Activated CD4-positive, alpha-beta memory T cell treated with anti-CD3 and anti-CD28 coated beads, Interleukin-2, amount 10 ng/mL, durations not matched to agents 7 days and 5 days (primary cell): ENCODE measurements around the gene RABGAP1. TPM values are rescaled to one million over a fixed set of nuclear protein-coding genes. Genes with fewer than 3 reads are reported as not detected.

ENCODE experiments used
- CTCF ChIA-PET: fragments of 350-600 bp; sonication (Branson Sonifier 250); formaldehyde crosslinking; loops from one replicate; lab custom pipeline; 2021; ENCODE audit warnings: antibody characterized with exemption, inconsistent platforms; lab: Charles Lee
- POLR2A ChIA-PET: fragments of 350-600 bp; sonication (Branson Sonifier 250); formaldehyde crosslinking; loops from one replicate; lab custom pipeline; 2021; ENCODE audit warnings: antibody characterized with exemption; lab: Charles Lee
- DNase-seq: peaks from one replicate; pipeline ENCODE4 v3.0.0-alpha.2; 2020
- H3K27ac Mint-ChIP-seq: one replicate; pipeline ENCODE4 v1.8.0; 2021; ENCODE audit warnings: mild to moderate bottlenecking, mixed read lengths
- H3K27me3 Mint-ChIP-seq: one replicate; pipeline ENCODE4 v1.8.0; 2021; ENCODE audit warnings: mixed read lengths
- H3K36me3 Mint-ChIP-seq: one replicate; pipeline ENCODE4 v1.8.0; 2021; ENCODE audit warnings: low read depth, mixed read lengths
- H3K4me1 Mint-ChIP-seq: one replicate; pipeline ENCODE4 v1.8.0; 2021; ENCODE audit warnings: mixed read lengths
- H3K4me3 Mint-ChIP-seq: one replicate; pipeline ENCODE4 v1.8.0; 2021; ENCODE audit warnings: mild to moderate bottlenecking, mixed read lengths
- H3K9me3 Mint-ChIP-seq: one replicate; pipeline ENCODE4 v1.8.0; 2021; ENCODE audit warnings: mixed read lengths
- total RNA-seq, 2 experiments: library from RNA; stranded (reverse); gene quantifications; one replicate each; pipeline ENCODE4 v1.2.3, GENCODE V29; 2021

RABGAP1 gene
- total RNA-seq, 2 experiments from 2014 or later: 26.5 to 32.3 TPM

DNA sequence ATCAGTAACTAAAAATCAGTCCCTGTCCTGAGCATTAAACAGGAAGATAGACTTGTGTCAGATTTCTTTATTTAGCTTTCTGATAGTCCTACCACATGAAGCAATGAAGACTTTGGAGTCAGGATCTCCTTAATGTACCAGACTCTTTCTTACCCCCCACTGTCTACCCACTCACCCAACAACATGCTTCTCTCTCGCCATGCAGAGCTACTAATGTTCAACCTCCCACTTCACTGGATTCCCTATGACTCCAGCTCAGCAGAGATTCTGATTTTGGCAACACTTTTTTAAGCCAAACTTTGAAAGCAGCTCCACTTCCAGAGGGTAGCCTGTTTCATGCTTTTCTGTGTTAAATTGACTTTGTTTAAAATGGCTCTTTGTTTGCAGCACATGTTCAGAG is 143.4 kb downstream of the RABGAP1 start:
- POLR2A ChIA-PET: no interaction called here
- CTCF ChIA-PET: interaction anchor here (1.7 kb wide), 1 partner anchor 265 kb away, joined by 3 read pairs; no protein-coding TSS in a partner anchor
- DNase-seq: no peak
- Mint-ChIP-seq H3K9me3 (no peaks in the 10 kb centered on the region), H3K36me3 (peaks cover 25% of the 10 kb centered on the region), H3K4me1 (peaks cover 8% of the 10 kb centered on the region), H3K27ac (no peak overlapping the region), H3K27me3 (no peaks in the 10 kb centered on the region), H3K4me3 (no peak overlapping the region)

DNA sequence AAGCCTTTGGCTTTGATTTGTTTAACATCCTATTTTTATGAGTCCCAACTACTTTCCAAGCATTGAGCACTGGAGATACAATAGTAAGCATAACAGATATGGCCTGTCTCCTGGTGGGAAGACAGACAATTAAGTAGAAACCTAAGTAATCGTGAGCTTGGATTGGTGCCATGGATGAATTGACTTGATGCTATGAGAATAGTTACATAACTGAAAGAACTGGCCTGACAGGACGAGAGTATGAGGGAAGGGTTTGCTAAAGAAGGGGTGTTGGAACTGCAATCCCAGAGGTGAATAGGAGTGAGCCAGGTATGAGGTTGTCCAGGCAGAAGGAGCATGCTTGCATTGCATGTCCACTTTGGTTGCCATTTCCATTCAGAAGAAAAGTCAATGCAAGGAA is 145.1 kb downstream of the RABGAP1 start:
- H3K27ac Mint-ChIP-seq: no peak overlapping the region
- DNase-seq: no peak
- peaks cover 4% of the 10 kb centered on the region for H3K4me1 Mint-ChIP-seq
- H3K4me3 Mint-ChIP-seq: no peak overlapping the region
- H3K27me3 Mint-ChIP-seq: no peaks in the 10 kb centered on the region
- no peaks in the 10 kb centered on the region for H3K9me3 Mint-ChIP-seq
- POLR2A ChIA-PET: no interaction called here
- peaks cover 27% of the 10 kb centered on the region for H3K36me3 Mint-ChIP-seq
- CTCF ChIA-PET: no interaction called here

DNA sequence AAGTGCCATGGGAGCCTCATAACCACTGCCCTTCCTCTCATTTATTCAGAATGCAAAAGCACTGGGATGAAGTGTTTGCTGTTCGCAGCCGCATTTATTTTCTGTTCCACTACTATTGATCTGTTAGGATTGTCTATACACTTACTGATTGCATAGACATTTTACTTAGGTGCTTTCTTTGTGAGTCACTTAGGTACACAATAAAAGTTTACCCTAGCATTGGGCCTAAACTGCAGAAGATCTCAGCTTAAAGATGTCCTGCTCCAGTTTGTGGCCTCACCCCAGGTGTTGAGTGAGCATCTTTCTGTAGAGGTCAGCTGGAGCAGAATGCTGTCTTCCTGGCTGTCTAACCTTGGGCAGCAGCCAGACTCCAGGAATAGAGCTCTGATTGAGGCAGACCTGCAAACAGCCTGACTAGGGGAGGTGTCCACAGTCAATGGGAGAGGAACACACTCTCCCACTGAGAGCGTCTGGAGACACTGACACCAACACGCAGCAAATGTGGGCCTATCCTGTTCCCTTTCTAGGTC is 146.6 kb downstream of the RABGAP1 start:
- no peaks in the 10 kb centered on the region for H3K27me3 Mint-ChIP-seq
- H3K36me3 Mint-ChIP-seq: peaks cover 28% of the 10 kb centered on the region
- no peak for DNase-seq
- H3K4me1 Mint-ChIP-seq: peaks cover 4% of the 10 kb centered on the region
- ChIA-PET POLR2A (no interaction called here), CTCF (no interaction called here)
- H3K9me3 Mint-ChIP-seq: no peaks in the 10 kb centered on the region
- H3K4me3 Mint-ChIP-seq: no peak overlapping the region
- H3K27ac Mint-ChIP-seq: no peak overlapping the region

DNA sequence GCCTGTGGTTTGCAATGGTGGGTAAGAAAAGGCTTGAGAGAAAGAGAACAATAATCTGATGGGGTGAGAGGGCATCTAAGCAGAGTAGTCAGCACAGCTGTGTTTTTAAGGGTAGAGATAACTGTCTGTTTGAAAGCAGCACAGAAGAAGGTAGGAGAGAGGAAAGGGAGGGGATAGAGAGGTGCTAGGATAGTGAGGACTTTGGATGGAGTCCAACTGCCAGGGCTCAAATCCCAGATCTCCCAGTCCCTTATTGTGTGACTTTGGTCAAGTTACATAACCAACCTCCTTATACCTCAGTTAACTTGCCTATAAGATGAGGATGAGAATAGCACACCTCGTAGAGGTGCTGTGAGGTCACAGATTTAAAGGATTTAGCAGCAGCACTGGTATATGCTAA is 148.2 kb downstream of the RABGAP1 start:
- Mint-ChIP-seq H3K4me3 (no peak overlapping the region), H3K9me3 (no peaks in the 10 kb centered on the region), H3K27me3 (no peaks in the 10 kb centered on the region), H3K27ac (no peak overlapping the region), H3K36me3 (peaks cover 30% of the 10 kb centered on the region), H3K4me1 (peaks cover 4% of the 10 kb centered on the region)
- ChIA-PET CTCF (interaction anchor here (0.8 kb wide), 1 partner anchor 259 kb away, joined by 3 read pairs; no protein-coding TSS in a partner anchor), POLR2A (no interaction called here)
- no peak for DNase-seq

DNA sequence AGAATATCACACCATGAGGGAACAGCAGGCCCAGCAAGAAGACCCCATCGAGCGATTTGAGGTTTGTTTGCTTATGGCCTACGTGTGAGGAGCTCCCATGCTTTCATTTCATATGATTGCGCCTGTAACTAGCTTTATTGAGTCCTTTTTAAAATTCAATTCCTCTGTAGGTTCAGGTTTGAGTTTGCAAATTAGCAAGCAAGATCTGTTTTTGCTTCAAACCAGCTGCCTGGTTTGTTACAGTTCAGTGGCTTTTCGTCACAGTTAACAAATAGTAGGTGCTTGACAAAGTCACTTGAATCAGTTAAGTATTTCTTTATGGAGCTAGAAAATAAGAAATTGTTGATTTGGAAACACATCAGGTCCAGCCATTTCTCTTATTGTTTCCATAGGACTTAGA is 149.0 kb downstream of the RABGAP1 start:
- CTCF ChIA-PET: interaction anchor here (0.6 to 0.8 kb wide), 2 partner anchors 16 to 259 kb away, joined by 3 read pairs; no protein-coding TSS in a partner anchor
- Mint-ChIP-seq H3K4me1 (peaks cover 4% of the 10 kb centered on the region), H3K9me3 (no peaks in the 10 kb centered on the region), H3K27ac (no peak overlapping the region), H3K36me3 (peaks cover 22% of the 10 kb centered on the region), H3K27me3 (no peaks in the 10 kb centered on the region), H3K4me3 (no peak overlapping the region)
- DNase-seq: no peak
- POLR2A ChIA-PET: interaction anchor here (0.7 kb wide), 1 partner anchor 250 kb away, joined by 4 read pairs; no protein-coding TSS in a partner anchor

DNA sequence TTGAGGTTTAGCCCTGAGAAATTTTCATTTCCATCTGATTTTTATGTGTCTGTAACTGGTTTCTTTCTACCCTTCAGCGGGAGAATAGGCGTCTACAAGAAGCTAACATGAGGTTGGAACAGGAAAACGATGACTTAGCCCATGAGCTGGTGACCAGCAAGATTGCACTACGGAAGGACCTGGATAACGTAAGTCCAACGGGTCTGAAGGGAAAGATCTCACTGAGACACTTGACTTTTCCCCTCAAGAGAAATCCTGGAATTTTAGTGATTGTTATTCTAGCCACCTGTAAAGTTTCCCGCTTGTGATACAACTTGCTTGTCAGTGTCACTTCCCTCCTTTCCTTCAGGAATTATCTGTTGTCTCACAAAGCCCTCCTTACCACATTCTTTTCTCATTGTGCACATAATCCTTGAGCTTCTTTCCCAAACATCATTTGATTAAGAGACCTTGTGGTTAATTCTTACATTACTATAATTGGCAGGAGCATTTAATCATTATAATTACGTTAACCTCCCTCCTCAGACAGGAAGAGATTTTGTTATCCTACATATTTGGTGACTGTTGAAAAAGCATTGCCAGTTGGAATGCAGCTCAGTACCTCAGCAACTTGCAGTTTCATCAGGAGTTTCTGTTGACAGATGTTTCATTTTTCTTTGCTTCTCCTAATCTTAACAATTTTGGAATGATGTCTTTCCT is 149.5 kb downstream of the RABGAP1 start:
- no peak for DNase-seq
- H3K36me3 Mint-ChIP-seq: peaks cover 21% of the 10 kb centered on the region
- no peaks in the 10 kb centered on the region for H3K9me3 Mint-ChIP-seq
- H3K4me3 Mint-ChIP-seq: no peak overlapping the region
- CTCF ChIA-PET: interaction anchor here (0.6 to 0.8 kb wide), 3 partner anchors 16 to 259 kb away, joined by 3 read pairs; no protein-coding TSS in a partner anchor
- H3K27ac Mint-ChIP-seq: no peak overlapping the region
- peaks cover 3% of the 10 kb centered on the region for H3K4me1 Mint-ChIP-seq
- POLR2A ChIA-PET: interaction anchor here (0.7 kb wide), 1 partner anchor 249 kb away, joined by 4 read pairs; no protein-coding TSS in a partner anchor
- no peaks in the 10 kb centered on the region for H3K27me3 Mint-ChIP-seq

DNA sequence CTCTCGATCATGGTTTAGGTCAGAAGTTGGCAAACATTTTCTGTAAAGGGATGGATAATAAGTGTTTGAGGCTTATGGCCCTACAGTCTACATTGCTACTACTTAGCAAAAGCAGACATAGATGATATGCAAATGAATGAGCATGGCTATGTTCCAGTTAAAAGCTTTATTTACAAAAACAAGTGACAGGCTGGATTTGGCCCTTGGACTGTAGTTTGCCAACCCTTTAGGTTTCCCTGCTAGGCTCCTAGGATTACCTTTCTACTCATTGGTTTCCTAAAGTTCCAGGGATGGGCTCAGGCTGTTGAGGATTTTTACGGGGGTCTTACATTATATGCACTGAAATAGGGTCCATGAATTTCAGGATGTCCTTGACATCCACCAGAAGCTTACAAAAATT is 150.1 kb downstream of the RABGAP1 start:
- peaks cover 20% of the 10 kb centered on the region for H3K36me3 Mint-ChIP-seq
- H3K4me1 Mint-ChIP-seq: no peaks in the 10 kb centered on the region
- no peaks in the 10 kb centered on the region for H3K9me3 Mint-ChIP-seq
- ChIA-PET POLR2A (no interaction called here), CTCF (interaction anchor here (0.8 kb wide), 1 partner anchor 259 kb away, joined by 3 read pairs; no protein-coding TSS in a partner anchor)
- no peak for DNase-seq
- H3K4me3 Mint-ChIP-seq: no peak overlapping the region
- H3K27ac Mint-ChIP-seq: no peak overlapping the region
- H3K27me3 Mint-ChIP-seq: no peaks in the 10 kb centered on the region

DNA sequence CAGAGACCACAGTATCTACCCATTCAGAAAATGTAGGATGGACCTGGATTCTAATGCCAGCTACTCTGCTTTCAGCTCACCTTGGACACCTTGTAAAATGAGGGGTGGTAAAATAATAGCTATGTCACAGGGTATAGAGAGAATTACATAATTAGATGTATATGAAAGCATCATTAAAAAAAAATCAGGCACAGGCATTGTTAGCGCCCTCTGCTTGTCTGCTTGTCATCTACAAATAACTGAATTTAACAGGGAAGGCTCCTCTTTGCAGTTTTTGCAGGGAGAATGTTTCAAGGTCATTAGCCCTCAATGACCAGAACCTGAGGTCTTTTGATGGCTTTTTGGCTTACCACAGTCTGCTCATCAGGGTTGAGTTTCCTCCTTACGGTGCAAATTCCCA is 150.6 kb downstream of the RABGAP1 start:
- no peaks in the 10 kb centered on the region for H3K9me3 Mint-ChIP-seq
- CTCF ChIA-PET: interaction anchor here (0.8 kb wide), 1 partner anchor 258 kb away, joined by 3 read pairs; no protein-coding TSS in a partner anchor
- H3K4me1 Mint-ChIP-seq: no peaks in the 10 kb centered on the region
- H3K27me3 Mint-ChIP-seq: no peaks in the 10 kb centered on the region
- peaks cover 19% of the 10 kb centered on the region for H3K36me3 Mint-ChIP-seq
- H3K4me3 Mint-ChIP-seq: no peak overlapping the region
- no peak for DNase-seq
- POLR2A ChIA-PET: no interaction called here
- no peak overlapping the region for H3K27ac Mint-ChIP-seq

DNA sequence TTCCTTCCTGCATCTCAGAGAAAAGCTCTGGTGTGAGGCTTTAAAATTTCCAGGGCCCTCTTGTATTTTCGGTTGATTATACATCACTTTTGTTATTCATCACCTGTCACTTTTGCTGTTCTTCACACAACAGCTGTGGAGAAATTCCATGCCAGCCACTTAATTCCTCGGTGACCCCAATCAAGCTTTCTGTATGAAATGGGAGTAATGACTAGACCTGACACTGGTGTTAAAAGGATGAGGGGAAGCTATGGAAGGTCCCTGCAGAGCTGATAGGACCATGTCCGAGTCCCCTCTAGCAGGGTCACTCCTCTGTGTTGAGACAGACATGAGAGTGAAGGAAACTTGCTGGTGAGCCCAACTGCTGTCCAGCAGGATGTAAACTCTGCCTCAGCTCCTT is 152.3 kb downstream of the RABGAP1 start:
- Mint-ChIP-seq H3K27ac (no peak overlapping the region), H3K4me1 (no peaks in the 10 kb centered on the region), H3K27me3 (no peaks in the 10 kb centered on the region), H3K9me3 (no peaks in the 10 kb centered on the region), H3K4me3 (no peak overlapping the region), H3K36me3 (peaks cover 25% of the 10 kb centered on the region)
- DNase-seq: no peak
- ChIA-PET CTCF (interaction anchor here (0.7 to 2.3 kb wide), 4 partner anchors 10 to 258 kb away, joined by 3 to 11 read pairs (median 5); no protein-coding TSS in a partner anchor), POLR2A (interaction anchor here (0.7 kb wide), 1 partner anchor 12 kb away, joined by 3 read pairs; no protein-coding TSS in a partner anchor)

DNA sequence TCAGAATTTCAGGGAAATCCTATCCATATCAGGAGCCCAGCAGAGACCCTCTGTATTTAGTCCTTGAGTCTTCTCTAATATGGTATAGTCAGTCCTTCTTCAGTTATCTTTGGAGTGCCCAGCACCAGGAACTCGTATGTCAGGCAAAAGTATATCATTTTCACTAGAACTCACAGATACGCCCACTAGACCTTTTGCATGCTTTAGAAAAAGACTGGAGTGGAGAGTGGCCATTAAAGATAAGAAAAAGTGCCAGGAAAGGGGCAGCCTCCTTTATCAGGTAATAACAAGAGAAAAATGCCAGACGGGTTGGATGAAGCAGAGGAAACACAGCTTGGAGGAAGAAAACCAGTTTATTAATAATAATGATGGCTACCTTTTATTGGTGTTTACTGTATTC is 156.2 kb downstream of the RABGAP1 start:
- ChIA-PET POLR2A (no interaction called here), CTCF (no interaction called here)
- H3K4me3 Mint-ChIP-seq: no peak overlapping the region
- no peaks in the 10 kb centered on the region for H3K9me3 Mint-ChIP-seq
- no peaks in the 10 kb centered on the region for H3K27me3 Mint-ChIP-seq
- peaks cover 29% of the 10 kb centered on the region for H3K36me3 Mint-ChIP-seq
- no peaks in the 10 kb centered on the region for H3K4me1 Mint-ChIP-seq
- DNase-seq: no peak
- H3K27ac Mint-ChIP-seq: no peak overlapping the region

DNA sequence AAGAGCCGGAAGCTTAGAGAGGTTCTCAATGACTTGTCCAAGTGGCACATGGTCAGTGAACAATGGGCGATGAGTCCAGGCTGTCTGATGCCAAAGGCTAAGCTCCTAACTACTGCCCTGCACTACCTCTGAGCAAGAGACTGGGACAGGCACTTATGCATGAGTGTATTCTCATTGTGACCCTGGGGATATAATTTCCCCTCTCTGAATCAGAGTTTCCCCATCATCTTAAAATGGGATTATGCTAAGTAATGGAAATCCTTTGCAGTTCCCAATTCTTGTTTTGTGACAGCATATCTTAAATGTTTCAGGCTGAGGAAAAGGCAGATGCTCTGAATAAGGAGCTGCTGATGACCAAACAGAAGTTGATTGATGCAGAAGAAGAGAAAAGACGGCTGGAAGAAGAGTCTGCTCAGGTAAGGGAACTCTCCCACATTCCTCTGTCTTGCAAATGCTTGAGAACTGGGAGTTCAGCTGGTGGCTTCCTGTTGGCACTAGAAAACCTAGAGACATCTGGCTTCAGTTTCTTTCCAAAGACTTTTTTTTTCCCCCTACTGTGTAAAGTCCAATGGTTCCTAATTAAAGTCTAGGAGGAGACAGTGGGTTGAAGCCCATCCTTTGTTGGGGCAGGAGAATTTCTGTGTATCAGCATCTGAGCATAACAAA is 156.7 kb downstream of the RABGAP1 start:
- CTCF ChIA-PET: interaction anchor here (0.5 kb wide), 1 partner anchor 29 kb away, joined by 3 read pairs; no protein-coding TSS in a partner anchor
- Mint-ChIP-seq H3K9me3 (no peaks in the 10 kb centered on the region), H3K4me1 (no peaks in the 10 kb centered on the region), H3K36me3 (peaks cover 25% of the 10 kb centered on the region), H3K27me3 (no peaks in the 10 kb centered on the region), H3K27ac (no peak overlapping the region), H3K4me3 (no peak overlapping the region)
- DNase-seq: no peak
- POLR2A ChIA-PET: no interaction called here

DNA sequence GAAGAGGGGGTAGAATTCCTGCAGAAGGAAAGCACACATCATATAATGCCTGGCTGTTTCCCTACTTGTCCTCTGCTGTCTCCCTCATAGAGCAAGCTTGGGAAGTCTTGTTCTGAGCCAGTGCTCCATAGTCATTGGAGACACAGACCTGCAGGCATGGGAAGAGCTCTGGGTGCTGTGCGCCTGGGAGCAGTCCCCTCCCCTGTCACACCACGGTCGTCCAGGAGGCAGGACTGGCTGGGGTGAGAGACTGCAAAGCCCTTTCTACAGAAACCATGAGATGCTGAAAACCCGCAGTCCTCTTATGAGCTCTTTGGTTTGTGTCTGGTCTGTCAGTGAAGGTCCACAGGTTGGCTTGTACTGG is 157.3 kb downstream of the RABGAP1 start:
- H3K27me3 Mint-ChIP-seq: no peaks in the 10 kb centered on the region
- no peaks in the 10 kb centered on the region for H3K4me1 Mint-ChIP-seq
- CTCF ChIA-PET: no interaction called here

DNA sequence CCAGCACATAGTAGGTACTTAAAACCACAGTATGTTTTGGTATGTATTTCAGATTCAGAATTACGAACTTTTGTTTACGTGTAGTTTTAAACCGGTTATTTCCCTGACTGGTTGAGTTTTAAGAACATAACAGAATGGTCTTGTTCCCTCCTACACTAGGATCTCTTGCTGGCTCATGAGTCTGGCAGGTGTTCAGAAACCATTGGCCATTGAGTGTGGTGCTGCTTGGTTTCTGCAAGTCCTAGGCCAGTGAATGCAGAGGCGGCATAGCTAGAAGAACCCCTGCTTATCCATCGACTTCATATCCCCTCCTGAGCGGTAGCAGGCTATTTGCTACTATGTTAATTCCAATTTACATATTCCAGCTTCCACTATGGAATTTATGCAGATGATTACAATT is 158.2 kb downstream of the RABGAP1 start:
- POLR2A ChIA-PET: no interaction called here
- CTCF ChIA-PET: no interaction called here
- no peaks in the 10 kb centered on the region for H3K9me3 Mint-ChIP-seq
- DNase-seq: no peak
- no peaks in the 10 kb centered on the region for H3K27me3 Mint-ChIP-seq
- H3K4me1 Mint-ChIP-seq: no peaks in the 10 kb centered on the region
- peaks cover 19% of the 10 kb centered on the region for H3K36me3 Mint-ChIP-seq
- H3K27ac Mint-ChIP-seq: no peak overlapping the region
- no peak overlapping the region for H3K4me3 Mint-ChIP-seq

More for the DNA sequence above, 157.3 kb downstream of the RABGAP1 start:
- Mint-ChIP-seq H3K36me3 (peaks cover 21% of the 10 kb centered on the region), H3K9me3 (no peaks in the 10 kb centered on the region), H3K4me3 (no peak overlapping the region), H3K27ac (no peak overlapping the region)
- no peak for DNase-seq
- POLR2A ChIA-PET: no interaction called here
